ENCODE data around the gene LDLRAD3. TPM values are rescaled to one million over a fixed set of nuclear protein-coding genes. Genes with fewer than 3 reads are reported as not detected.

LDLRAD3 gene
- total RNA-seq, 1 experiment from 2014 or later, result 12.1 TPM

DNA sequence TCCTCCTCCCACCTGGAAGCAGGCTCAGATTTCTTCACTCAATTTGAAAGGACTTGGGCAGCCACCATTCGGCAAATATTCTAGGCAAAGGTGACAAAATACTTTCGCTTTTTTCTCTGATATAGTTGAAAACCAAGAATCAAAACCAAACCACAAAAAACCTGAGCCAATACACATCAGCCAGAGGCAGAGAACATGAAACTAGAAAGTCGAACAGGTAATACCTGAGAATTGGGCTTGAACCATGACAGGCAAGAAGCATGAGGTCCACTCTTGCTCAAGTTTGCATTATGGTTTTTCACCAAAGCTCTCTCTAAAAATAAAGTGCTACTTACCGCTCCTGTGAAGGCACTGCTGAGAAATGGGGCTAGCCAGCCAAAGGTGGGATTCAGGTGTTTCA is 26.2 kb upstream of the LDLRAD3 start:
- Histone ChIP-seq H3K79me2 (ENCODE audit: insufficient read depth, low read length) (no peaks in the 10 kb centered on the region), H3T11ph (ENCODE audit: low read length) (no peak overlapping the region), H2BK20ac (ENCODE audit: low read depth, low read length, poor library complexity, severe bottlenecking) (no peak overlapping the region), H4K8ac (replicated peaks; ENCODE audit: insufficient read length, low read depth, low read length) (no peak overlapping the region), H2AFZ (ENCODE audit: low read length) (no peak overlapping the region), H3K4me1 (ENCODE audit: insufficient read depth, low read length) (peaks cover 8% of the 10 kb centered on the region; the same call in 1 of the 2 replicates), H3K79me1 (ENCODE audit: insufficient read depth, low read depth, low read length, poor library complexity, severe bottlenecking) (no peaks in the 10 kb centered on the region), H3K27me3 (ENCODE audit: insufficient read depth, low read length) (no peaks in the 10 kb centered on the region), H4K5ac (ENCODE audit: insufficient read length, low read depth, low read length) (no peak overlapping the region), H3K56ac (ENCODE audit: insufficient read length, low read depth, low read length) (no peak overlapping the region), H2BK15ac (ENCODE audit: low read depth, low read length) (no peak overlapping the region), H3K23me2 (ENCODE audit: insufficient read length, low read depth, low read length, poor library complexity, severe bottlenecking) (no peaks in the 10 kb centered on the region), H3K4ac (ENCODE audit: low read depth, low read length) (no peak overlapping the region), H3K9me3 (ENCODE audit: control insufficient read depth, low read depth, low read length) (no peaks in the 10 kb centered on the region), H3K14ac (ENCODE audit: insufficient read depth, low read length) (no peak overlapping the region), H2AK5ac (ENCODE audit: insufficient read length, low read length) (no peak overlapping the region), H4K20me1 (ENCODE audit: control insufficient read depth, insufficient read depth, insufficient read length) (no peaks in the 10 kb centered on the region), H3K9ac (ENCODE audit: extremely low read depth, insufficient read length, low read length) (no peak overlapping the region), H3K18ac (ENCODE audit: insufficient read length, low read depth, low read length) (no peak overlapping the region), H3K23ac (ENCODE audit: insufficient read length, low read depth, low read length) (no peak overlapping the region), H4K91ac (ENCODE audit: insufficient read length, low read depth, low read length) (no peak overlapping the region), H3K27ac (ENCODE audit: insufficient read length, low read depth, low read length) (no peak overlapping the region), H3K4me2 (ENCODE audit: insufficient read depth, insufficient read length, low read length) (no peak overlapping the region), H2BK12ac (ENCODE audit: insufficient read length, low read depth, low read length) (no peak overlapping the region), H2BK120ac (ENCODE audit: low read depth, low read length, poor library complexity, severe bottlenecking) (no peak overlapping the region), H2BK5ac (ENCODE audit: insufficient read length, low read length) (no peak overlapping the region)
- peaks cover 6% of the 10 kb centered on the region for H3K27me3 Mint-ChIP-seq (ENCODE audit: low read depth)
- H3K36me3 Mint-ChIP-seq (ENCODE audit: insufficient read depth in 1 of 3, low read depth in 3 of 3), result 0 out of 7 replicates have a peak, but pooled peaks cover 0 to 4% (median 0%) of the 10 kb centered on the region in 3 experiments
- no peak for DNase-seq
- H3K27ac Mint-ChIP-seq, result no peak overlapping the region; a peak in 1 of 7 replicates
- no peaks in the 10 kb centered on the region; a peak in 2 of 5 replicates for H3K9me3 Mint-ChIP-seq
- H3K4me1 Mint-ChIP-seq, result peaks cover 27 to 30% of the 10 kb centered on the region in 2 experiments
- no peak overlapping the region for H3K4me3 Mint-ChIP-seq
- TF ChIP-seq, protein P1, sequence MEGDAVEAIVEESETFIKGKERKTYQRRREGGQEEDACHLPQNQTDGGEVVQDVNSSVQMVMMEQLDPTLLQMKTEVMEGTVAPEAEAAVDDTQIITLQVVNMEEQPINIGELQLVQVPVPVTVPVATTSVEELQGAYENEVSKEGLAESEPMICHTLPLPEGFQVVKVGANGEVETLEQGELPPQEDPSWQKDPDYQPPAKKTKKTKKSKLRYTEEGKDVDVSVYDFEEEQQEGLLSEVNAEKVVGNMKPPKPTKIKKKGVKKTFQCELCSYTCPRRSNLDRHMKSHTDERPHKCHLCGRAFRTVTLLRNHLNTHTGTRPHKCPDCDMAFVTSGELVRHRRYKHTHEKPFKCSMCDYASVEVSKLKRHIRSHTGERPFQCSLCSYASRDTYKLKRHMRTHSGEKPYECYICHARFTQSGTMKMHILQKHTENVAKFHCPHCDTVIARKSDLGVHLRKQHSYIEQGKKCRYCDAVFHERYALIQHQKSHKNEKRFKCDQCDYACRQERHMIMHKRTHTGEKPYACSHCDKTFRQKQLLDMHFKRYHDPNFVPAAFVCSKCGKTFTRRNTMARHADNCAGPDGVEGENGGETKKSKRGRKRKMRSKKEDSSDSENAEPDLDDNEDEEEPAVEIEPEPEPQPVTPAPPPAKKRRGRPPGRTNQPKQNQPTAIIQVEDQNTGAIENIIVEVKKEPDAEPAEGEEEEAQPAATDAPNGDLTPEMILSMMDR (conservative IDR thresholded peaks at IDR 0.05), result no peak
- WGBS (ENCODE audit: extremely low coverage, insufficient read length, low lambda C conversion rate), result no CpG with 5 or more reads among the region's 4 CpGs
